ENCODE data around the gene SH3RF2. TPM values are rescaled to one million over a fixed set of nuclear protein-coding genes. Genes with fewer than 3 reads are reported as not detected.

SH3RF2 gene
- total and polyA plus RNA-seq, 10 of the 15 experiments (the other 5 are each of a cell fraction or from before 2014, with no cell fraction given), result 0.15 TPM; not detected in 9

DNA sequence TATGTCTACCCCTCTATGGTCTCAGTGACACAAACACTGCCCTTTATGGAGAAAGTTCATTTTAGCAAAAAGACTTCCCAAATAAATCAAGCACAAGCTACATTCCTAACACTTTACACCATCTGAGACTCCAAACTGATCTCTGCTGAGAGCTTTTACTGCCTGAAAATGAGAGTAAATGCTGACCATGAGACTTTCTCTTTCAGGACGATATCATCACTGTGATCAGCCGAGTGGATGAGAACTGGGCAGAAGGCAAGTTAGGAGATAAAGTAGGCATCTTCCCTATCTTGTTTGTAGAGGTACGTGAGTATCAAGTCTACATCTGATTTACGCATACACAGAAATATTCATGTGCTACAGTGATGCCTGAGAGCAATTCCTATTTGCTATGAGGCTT is 67.5 kb downstream of the SH3RF2 start (continued):
- TF ChIP-seq, protein P1, sequence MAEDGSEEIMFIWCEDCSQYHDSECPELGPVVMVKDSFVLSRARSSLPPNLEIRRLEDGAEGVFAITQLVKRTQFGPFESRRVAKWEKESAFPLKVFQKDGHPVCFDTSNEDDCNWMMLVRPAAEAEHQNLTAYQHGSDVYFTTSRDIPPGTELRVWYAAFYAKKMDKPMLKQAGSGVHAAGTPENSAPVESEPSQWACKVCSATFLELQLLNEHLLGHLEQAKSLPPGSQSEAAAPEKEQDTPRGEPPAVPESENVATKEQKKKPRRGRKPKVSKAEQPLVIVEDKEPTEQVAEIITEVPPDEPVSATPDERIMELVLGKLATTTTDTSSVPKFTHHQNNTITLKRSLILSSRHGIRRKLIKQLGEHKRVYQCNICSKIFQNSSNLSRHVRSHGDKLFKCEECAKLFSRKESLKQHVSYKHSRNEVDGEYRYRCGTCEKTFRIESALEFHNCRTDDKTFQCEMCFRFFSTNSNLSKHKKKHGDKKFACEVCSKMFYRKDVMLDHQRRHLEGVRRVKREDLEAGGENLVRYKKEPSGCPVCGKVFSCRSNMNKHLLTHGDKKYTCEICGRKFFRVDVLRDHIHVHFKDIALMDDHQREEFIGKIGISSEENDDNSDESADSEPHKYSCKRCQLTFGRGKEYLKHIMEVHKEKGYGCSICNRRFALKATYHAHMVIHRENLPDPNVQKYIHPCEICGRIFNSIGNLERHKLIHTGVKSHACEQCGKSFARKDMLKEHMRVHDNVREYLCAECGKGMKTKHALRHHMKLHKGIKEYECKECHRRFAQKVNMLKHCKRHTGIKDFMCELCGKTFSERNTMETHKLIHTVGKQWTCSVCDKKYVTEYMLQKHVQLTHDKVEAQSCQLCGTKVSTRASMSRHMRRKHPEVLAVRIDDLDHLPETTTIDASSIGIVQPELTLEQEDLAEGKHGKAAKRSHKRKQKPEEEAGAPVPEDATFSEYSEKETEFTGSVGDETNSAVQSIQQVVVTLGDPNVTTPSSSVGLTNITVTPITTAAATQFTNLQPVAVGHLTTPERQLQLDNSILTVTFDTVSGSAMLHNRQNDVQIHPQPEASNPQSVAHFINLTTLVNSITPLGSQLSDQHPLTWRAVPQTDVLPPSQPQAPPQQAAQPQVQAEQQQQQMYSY (CRISPR knock-in tag; IDR thresholded peaks at IDR 0.05), result no peak
- no peak for TF ChIP-seq FOS (IDR thresholded peaks at IDR 0.05; ENCODE audit: borderline replicate concordance, extremely low read depth, insufficient read length)
- TF ChIP-seq NR2C1 (IDR thresholded peaks at IDR 0.05), result no peak
- no peak for TF ChIP-seq IKZF1 (conservative IDR thresholded peaks at IDR 0.05)
- TF ChIP-seq NRF1 (conservative IDR thresholded peaks at IDR 0.05; ENCODE audit: low read depth, low read length), result no peak
- TF ChIP-seq SP1 (IDR thresholded peaks at IDR 0.05; ENCODE audit: low read depth, low read length), result no peak

GRCh38 chr5:146005264-146005663 is 68.9 kb downstream of the SH3RF2 start:
- WGBS (ENCODE audit: insufficient coverage, insufficient replicate concordance, low lambda C conversion rate, missing lambda C conversion rate), result 0% methylated on average over 1 of the region's 1 CpG
- FAIRE-seq, result no peak
- in situ Hi-C loops (cut with MboI), result no loop called here

More at GRCh38 chr5:146005264-146005663, 68.9 kb downstream of the SH3RF2 start:
- no peak overlapping the region for H3K9ac ChIP-seq (ENCODE audit: control insufficient read depth, insufficient read depth, low read length)
- H3K27ac ChIP-seq (ENCODE audit: control insufficient read depth, insufficient read depth), result no peak overlapping the region
- ChIA-PET SMC1A (ENCODE audit: uncharacterized antibody, unreplicated experiment) (no interaction called here), POLR2A (no interaction called here), CTCF (no interaction called here), RAD21 (ENCODE audit: unreplicated experiment) (no interaction called here)
- H4K20me1 ChIP-seq (ENCODE audit: control insufficient read depth, insufficient read depth), result no peaks in the 10 kb centered on the region
- no peaks in the 10 kb centered on the region for H3K4me1 ChIP-seq (ENCODE audit: control insufficient read depth, insufficient read depth, low read length)
- no TSS peak for BruUV-seq (replicated peaks)
- H3K79me2 ChIP-seq (ENCODE audit: control insufficient read depth, insufficient read depth, low read length), result no peaks in the 10 kb centered on the region
- no peaks in the 10 kb centered on the region for H3K9me3 ChIP-seq (replicated peaks; ENCODE audit: control insufficient read depth, insufficient read depth, low read length)
- H2AFZ ChIP-seq (ENCODE audit: control insufficient read depth, low read depth, low read length), result no peak overlapping the region
- TF ChIP-seq, protein P2, sequence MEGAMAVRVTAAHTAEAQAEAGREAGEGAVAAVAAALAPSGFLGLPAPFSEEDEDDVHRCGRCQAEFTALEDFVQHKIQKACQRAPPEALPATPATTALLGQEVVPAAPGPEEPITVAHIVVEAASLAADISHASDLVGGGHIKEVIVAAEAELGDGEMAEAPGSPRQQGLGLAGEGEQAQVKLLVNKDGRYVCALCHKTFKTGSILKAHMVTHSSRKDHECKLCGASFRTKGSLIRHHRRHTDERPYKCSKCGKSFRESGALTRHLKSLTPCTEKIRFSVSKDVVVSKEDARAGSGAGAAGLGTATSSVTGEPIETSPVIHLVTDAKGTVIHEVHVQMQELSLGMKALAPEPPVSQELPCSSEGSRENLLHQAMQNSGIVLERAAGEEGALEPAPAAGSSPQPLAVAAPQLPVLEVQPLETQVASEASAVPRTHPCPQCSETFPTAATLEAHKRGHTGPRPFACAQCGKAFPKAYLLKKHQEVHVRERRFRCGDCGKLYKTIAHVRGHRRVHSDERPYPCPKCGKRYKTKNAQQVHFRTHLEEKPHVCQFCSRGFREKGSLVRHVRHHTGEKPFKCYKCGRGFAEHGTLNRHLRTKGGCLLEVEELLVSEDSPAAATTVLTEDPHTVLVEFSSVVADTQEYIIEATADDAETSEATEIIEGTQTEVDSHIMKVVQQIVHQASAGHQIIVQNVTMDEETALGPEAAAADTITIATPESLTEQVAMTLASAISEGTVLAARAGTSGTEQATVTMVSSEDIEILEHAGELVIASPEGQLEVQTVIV (IDR thresholded peaks at IDR 0.05; ENCODE audit: borderline replicate concordance, partially characterized antibody), result no peak
- TF ChIP-seq, protein P3, sequence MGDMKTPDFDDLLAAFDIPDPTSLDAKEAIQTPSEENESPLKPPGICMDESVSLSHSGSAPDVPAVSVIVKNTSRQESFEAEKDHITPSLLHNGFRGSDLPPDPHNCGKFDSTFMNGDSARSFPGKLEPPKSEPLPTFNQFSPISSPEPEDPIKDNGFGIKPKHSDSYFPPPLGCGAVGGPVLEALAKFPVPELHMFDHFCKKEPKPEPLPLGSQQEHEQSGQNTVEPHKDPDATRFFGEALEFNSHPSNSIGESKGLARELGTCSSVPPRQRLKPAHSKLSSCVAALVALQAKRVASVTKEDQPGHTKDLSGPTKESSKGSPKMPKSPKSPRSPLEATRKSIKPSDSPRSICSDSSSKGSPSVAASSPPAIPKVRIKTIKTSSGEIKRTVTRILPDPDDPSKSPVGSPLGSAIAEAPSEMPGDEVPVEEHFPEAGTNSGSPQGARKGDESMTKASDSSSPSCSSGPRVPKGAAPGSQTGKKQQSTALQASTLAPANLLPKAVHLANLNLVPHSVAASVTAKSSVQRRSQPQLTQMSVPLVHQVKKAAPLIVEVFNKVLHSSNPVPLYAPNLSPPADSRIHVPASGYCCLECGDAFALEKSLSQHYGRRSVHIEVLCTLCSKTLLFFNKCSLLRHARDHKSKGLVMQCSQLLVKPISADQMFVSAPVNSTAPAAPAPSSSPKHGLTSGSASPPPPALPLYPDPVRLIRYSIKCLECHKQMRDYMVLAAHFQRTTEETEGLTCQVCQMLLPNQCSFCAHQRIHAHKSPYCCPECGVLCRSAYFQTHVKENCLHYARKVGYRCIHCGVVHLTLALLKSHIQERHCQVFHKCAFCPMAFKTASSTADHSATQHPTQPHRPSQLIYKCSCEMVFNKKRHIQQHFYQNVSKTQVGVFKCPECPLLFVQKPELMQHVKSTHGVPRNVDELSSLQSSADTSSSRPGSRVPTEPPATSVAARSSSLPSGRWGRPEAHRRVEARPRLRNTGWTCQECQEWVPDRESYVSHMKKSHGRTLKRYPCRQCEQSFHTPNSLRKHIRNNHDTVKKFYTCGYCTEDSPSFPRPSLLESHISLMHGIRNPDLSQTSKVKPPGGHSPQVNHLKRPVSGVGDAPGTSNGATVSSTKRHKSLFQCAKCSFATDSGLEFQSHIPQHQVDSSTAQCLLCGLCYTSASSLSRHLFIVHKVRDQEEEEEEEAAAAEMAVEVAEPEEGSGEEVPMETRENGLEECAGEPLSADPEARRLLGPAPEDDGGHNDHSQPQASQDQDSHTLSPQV (IDR thresholded peaks at IDR 0.05), result no peak
- no peak for TF ChIP-seq TBL1XR1 (IDR thresholded peaks at IDR 0.05; ENCODE audit: low read depth, low read length)
- DNase-seq (ENCODE audit: low read depth, low spot score), result no peak
- H3K27me3 ChIP-seq (replicated peaks in 1 of 2; ENCODE audit: control insufficient read depth in 2 of 2, insufficient read depth in 2 of 2, low read length in 1 of 2), result no peaks in the 10 kb centered on the region
- no peak overlapping the region for H3K4me2 ChIP-seq (ENCODE audit: control insufficient read depth, insufficient read depth)
- intact Hi-C loops (cut with micrococcal nuclease; ENCODE audit: unreplicated experiment), result no loop called here
- ATAC-seq, result no peak
- no peaks in the 10 kb centered on the region for H3K36me3 ChIP-seq (ENCODE audit: control insufficient read depth in 2 of 2, insufficient read depth in 2 of 2, low read length in 1 of 2)
- H3K4me3 ChIP-seq, result no peak overlapping the region

All from GM12878 (cell line).